ENCODE measurements around the gene LRRC3B.

The LRRC3B gene

GRCh38 chr3:26634601-26635000, 12.0 kb downstream of the LRRC3B start:
- no peak for DNase-seq

GRCh38 chr3:26636096-26636727, 13.6 kb downstream of the LRRC3B start:
- DNase-seq = no peak

- DNase-seq = no peak
These were observed 15.1 kb downstream of the LRRC3B start for GRCh38 chr3:26637698-26638097.

DNA sequence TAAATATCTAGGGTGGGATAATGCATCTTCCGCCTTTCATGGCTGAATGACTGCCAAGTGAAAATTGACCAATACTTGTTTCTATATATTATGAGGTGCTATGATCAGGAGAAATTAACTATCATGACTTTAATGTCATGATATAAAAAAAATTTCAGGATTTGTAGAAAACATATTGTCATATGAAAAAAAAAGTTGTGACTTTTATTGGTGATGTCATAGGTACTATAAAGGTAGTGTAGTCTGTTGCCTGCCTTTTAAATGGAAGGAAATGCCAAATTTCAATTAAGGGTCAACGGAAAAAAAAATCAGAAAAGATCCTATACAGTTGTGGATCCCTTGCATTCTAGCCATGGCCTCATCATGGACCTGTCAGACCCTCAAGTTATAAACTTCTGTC, 15.5 kb downstream of the LRRC3B start:
- no peak for DNase-seq

GRCh38 chr3:26639339-26639738, 16.8 kb downstream of the LRRC3B start:
- no peak for DNase-seq

- no peak for DNase-seq
These were observed 24.5 kb downstream of the LRRC3B start for GRCh38 chr3:26647078-26647477.

DNA sequence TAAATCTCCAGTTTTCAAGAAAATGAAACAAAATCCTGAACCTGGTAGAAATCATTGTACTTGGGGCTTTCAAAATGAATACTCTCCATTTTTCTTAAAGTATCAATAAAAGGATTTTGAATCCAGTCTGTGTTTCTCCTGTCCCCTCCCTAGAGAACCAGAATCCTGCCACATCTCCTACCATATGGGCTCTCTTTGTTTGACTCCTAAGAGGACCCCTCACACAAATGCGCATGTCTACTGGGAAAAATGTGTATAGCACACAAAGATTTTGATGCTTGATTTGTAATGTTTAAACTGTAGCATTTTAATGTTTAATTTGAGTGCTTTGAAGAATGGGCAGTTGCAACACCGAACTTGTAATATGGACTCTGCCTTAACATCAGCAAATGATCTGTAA, 25.9 kb downstream of the LRRC3B start:
- no peak for DNase-seq

- no peak for DNase-seq
These were observed 29.6 kb downstream of the LRRC3B start for GRCh38 chr3:26652164-26652563.

GRCh38 chr3:26653811-26654425, 31.3 kb downstream of the LRRC3B start:
- DNase-seq = no peak

GRCh38 chr3:26655231-26655630, 32.7 kb downstream of the LRRC3B start:
- DNase-seq = no peak

- no peak for DNase-seq
These were observed 34.9 kb downstream of the LRRC3B start for GRCh38 chr3:26657348-26657976.

GRCh38 chr3:26668171-26668570, 45.6 kb downstream of the LRRC3B start:
- no peak for DNase-seq

DNA sequence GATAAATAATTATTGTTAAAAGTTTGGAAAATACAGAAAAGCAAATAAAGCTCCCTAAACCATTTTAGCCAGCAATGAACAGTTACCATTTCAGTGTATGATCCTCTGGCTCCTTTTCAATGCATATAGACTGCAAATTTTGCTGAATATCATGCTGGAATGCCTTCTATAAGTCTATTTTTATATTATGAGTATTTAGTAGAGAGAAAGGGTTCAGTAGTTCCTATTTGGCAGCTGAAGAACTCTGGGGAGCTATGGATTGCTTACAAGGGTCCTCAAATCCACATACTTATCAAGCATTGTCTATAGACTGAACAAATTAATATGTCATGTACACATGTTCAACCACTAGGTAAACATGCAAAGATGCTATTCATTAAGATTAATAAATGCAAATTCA, 46.1 kb downstream of the LRRC3B start:
- no peak for DNase-seq

- no peak for DNase-seq
These were observed 52.8 kb downstream of the LRRC3B start for GRCh38 chr3:26675336-26675735.

DNA sequence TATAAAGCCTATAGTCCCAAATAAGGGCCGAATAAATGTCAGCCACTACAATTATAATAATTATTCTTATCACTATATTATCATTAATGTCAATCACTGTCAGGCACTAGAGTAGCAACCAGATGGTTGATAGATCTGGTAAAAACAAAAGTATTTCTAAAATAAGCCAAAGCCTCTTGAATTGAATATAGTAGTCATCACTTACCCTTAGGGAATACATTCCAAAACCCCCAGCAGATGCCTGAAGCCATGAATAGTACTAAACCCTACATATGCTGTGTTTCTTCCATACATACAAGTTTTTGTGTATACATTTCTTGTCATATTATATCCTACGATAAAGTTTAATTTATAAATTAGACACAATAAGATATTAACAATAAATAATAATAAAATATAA, 59.1 kb downstream of the LRRC3B start:
- no peak for DNase-seq

DNA sequence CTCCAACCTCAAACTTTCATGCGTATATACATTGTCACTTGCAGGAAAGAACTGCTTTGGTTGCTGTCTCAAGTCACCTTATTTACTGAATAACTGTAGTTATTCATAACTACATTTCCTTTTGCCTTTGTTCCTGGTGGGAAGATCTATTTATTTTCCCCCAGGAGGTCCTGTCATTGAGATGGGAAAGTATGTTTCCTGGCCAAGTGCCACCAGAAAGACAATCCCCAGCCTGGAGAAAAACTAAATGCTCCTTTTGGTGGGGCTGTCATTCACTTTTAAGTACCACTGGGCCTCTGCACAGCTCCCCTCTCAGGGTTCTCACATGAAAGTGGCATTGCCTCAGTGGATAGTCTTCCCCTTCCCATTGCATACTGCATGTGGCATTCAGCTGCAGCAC, 59.8 kb downstream of the LRRC3B start:
- no peak for DNase-seq

DNA sequence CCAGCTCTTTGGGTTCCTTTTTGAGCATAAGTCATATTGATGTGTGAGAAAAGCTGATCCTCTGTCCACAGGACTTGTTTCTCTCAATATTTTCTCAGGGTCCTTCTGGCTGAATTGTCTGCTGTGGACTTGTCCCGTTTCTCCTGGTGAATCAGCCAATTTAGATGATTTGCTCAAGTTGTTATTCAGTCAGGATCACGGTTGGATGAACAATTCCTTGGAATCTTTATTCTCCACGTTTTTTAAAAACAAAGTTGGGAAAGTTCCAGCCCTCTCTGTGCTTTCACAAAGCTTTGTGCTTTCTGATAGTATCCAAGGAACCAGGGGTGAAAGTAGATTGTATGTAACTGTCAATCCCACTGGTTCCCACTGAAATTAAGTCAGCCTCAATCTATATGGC, 61.3 kb downstream of the LRRC3B start:
- no peak for DNase-seq

DNA sequence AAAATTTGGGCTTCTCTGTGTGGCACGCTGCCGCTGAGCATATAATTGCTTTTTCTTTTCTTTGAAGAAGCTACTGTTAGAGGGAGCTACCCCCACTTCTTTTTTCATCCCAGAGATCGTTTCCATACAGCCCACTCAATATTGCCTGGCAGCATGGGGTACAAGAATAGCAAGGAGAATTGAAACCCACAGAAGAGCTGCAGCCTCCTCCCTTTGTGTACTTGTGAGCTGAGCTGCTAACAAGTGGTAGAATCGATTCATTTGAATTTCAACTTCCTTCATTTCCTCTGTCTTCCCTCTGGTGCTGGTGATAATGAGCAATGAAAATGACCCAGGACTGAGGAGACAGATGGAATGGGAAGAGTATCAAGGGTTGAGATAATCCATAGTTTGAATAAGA, 64.9 kb downstream of the LRRC3B start:
- DNase-seq = no peak

- DNase-seq = no peak
These were observed 77.0 kb downstream of the LRRC3B start for GRCh38 chr3:26699553-26699952.

- DNase-seq = no peak
These were observed 80.9 kb downstream of the LRRC3B start for GRCh38 chr3:26703519-26703918.

DNA sequence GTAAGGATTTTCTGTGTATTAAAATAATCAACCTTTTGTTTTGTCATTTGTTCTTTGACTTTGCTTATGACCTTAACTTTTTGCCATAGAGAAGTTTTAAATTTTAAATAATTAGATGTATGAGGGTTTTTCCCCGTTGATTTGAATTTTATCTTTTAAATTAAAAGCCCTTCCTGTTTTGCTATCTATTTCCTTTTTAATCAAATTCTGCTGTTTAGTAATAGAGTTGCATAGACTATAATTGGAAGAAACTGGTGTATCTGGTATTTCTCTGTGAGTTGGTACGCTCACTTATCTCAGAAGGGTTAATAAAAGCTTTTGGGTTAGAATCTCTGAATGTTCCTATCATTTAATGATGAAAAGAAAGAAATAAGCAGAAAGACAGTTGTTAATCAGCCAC, 82.2 kb downstream of the LRRC3B start:
- no peak for DNase-seq

DNA sequence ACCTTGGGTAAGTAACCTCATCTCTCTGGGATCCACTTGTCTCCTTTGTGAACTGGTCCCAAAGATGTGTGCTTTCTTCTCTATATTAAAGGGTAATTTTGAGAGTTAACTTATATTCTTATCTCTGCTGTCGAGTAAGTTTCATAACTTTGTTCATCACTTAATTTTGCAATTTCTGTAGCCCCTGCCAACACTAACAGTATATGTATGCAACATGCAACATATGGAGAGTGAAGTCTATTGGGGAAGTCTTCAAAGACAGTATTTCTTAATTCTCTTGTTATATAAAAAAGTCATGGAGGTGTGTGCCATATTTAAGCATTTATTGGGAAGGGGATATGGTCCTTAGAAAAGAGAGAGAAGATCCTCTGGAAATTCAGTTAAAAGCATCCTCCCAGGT, 85.9 kb downstream of the LRRC3B start:
- no peak for DNase-seq

- DNase-seq = no peak
These were observed 89.8 kb downstream of the LRRC3B start for GRCh38 chr3:26712211-26713026.

- no peak for DNase-seq
These were observed 90.5 kb downstream of the LRRC3B start for GRCh38 chr3:26713091-26713490.

All from CD4-positive, alpha-beta T cell treated with Interleukin-6 for 4 hours (primary cell).